COLO668 (cell line): Measurements from ENCODE around the gene OSBPL5.
"Not testable (repeated sequence)": the region's sequence is repeated elsewhere in the genome, so short reads cannot be mapped to it uniquely, and the experiment has no call there.

ENCODE experiments used
- DNase-seq: peaks from one replicate; lab custom pipeline; 2025; ENCODE audit not compliant: unreplicated experiment; lab: John Stamatoyannopoulos, UW

OSBPL5 gene

GRCh38 chr11:3123761-3124733 is 41.1 kb downstream of the OSBPL5 start:
- DNase-seq, result no peak

GRCh38 chr11:3123305-3123704 is 41.8 kb downstream of the OSBPL5 start:
- DNase-seq, result peak; percentile 12

- no peak for DNase-seq
These were observed 42.3 kb downstream of the OSBPL5 start for GRCh38 chr11:3122775-3123201.

- DNase-seq, result no peak
These were observed 43.0 kb downstream of the OSBPL5 start for GRCh38 chr11:3121931-3122774.

GRCh38 chr11:3121416-3121815 is 43.7 kb downstream of the OSBPL5 start:
- no peak for DNase-seq

GRCh38 chr11:3120071-3120792 is 44.9 kb downstream of the OSBPL5 start:
- DNase-seq, result no peak

- DNase-seq, result no peak
These were observed 45.8 kb downstream of the OSBPL5 start for GRCh38 chr11:3119141-3119821.

- no peak for DNase-seq
These were observed 49.8 kb downstream of the OSBPL5 start for GRCh38 chr11:3115321-3115720.

- DNase-seq, result not testable (repeated sequence)
These were observed 51.4 kb downstream of the OSBPL5 start for GRCh38 chr11:3113661-3114060.

- DNase-seq, result no peak
These were observed 53.0 kb downstream of the OSBPL5 start for GRCh38 chr11:3111919-3112690.

- no peak for DNase-seq
These were observed 53.6 kb downstream of the OSBPL5 start for GRCh38 chr11:3111466-3111865.

- peak; percentile 39 for DNase-seq
These were observed 55.0 kb downstream of the OSBPL5 start for GRCh38 chr11:3109921-3110706.

- DNase-seq, result no peak
These were observed 55.7 kb downstream of the OSBPL5 start for GRCh38 chr11:3109434-3109833.

GRCh38 chr11:3108183-3108721 is 56.9 kb downstream of the OSBPL5 start:
- DNase-seq, result no peak

GRCh38 chr11:3107608-3108182 is 57.4 kb downstream of the OSBPL5 start:
- DNase-seq, result no peak

- no peak for DNase-seq
These were observed 58.2 kb downstream of the OSBPL5 start for GRCh38 chr11:3106736-3107524.
